ENCODE results near the gene PTPRD. TPM values are rescaled to one million over a fixed set of nuclear protein-coding genes. Genes with fewer than 3 reads are reported as not detected.

The PTPRD gene
- total RNA-seq, 1 experiment from 2014 or later: 32.5 TPM

- H2AFZ ChIP-seq (ENCODE audit: low read length): no peak overlapping the region
- no peak overlapping the region for H2BK12ac ChIP-seq (ENCODE audit: insufficient read length, low read depth, low read length)
- Mint-ChIP-seq H3K36me3 (ENCODE audit: insufficient read depth in 1 of 3, low read depth in 3 of 3) (no peaks in the 10 kb centered on the region; a peak in 1 of 7 replicates), H3K27me3 (ENCODE audit: low read depth) (no peaks in the 10 kb centered on the region), H3K4me3 (no peak overlapping the region), H3K27ac (no peak overlapping the region), H3K4me1 (peaks cover 18% of the 10 kb centered on the region in 2 experiments), H3K9me3 (no peaks in the 10 kb centered on the region)
- H3T11ph ChIP-seq (ENCODE audit: low read length): no peak overlapping the region
- H3K23ac ChIP-seq (ENCODE audit: insufficient read length, low read depth, low read length): no peak overlapping the region
- H3K27me3 ChIP-seq (ENCODE audit: insufficient read depth, low read length): no peaks in the 10 kb centered on the region
- no peak overlapping the region for H2BK20ac ChIP-seq (ENCODE audit: low read depth, low read length, poor library complexity, severe bottlenecking)
- H4K91ac ChIP-seq (ENCODE audit: insufficient read length, low read depth, low read length): no peak overlapping the region
- H3K4me2 ChIP-seq (ENCODE audit: insufficient read depth, insufficient read length, low read length): no peak overlapping the region
- H3K14ac ChIP-seq (ENCODE audit: insufficient read depth, low read length): no peak overlapping the region
- no peak overlapping the region for H3K18ac ChIP-seq (ENCODE audit: insufficient read length, low read depth, low read length)
- no peaks in the 10 kb centered on the region for H3K9me3 ChIP-seq (ENCODE audit: control insufficient read depth, low read depth, low read length)
- H2AK5ac ChIP-seq (ENCODE audit: insufficient read length, low read length): no peak overlapping the region
- no peaks in the 10 kb centered on the region for H4K20me1 ChIP-seq (ENCODE audit: control insufficient read depth, insufficient read depth, insufficient read length)
- no peak overlapping the region for H3K27ac ChIP-seq (ENCODE audit: insufficient read length, low read depth, low read length)
- no peak for TF ChIP-seq CTCF (conservative IDR thresholded peaks at IDR 0.05)
- no peak overlapping the region for H4K8ac ChIP-seq (replicated peaks; ENCODE audit: insufficient read length, low read depth, low read length)
- H3K4me1 ChIP-seq (ENCODE audit: insufficient read depth, low read length): no peaks in the 10 kb centered on the region; the same call in 1 of the 2 replicates
- H2BK5ac ChIP-seq (ENCODE audit: insufficient read length, low read length): no peak overlapping the region
- H3K4ac ChIP-seq (ENCODE audit: low read depth, low read length): no peak overlapping the region
- H3K56ac ChIP-seq (ENCODE audit: insufficient read length, low read depth, low read length): no peak overlapping the region
- no peak for DNase-seq
- H3K79me2 ChIP-seq (ENCODE audit: insufficient read depth, low read length): no peaks in the 10 kb centered on the region
- no peak overlapping the region for H2BK120ac ChIP-seq (ENCODE audit: low read depth, low read length, poor library complexity, severe bottlenecking)
- no peaks in the 10 kb centered on the region for H3K23me2 ChIP-seq (ENCODE audit: insufficient read length, low read depth, low read length, poor library complexity, severe bottlenecking)
- H4K5ac ChIP-seq (ENCODE audit: insufficient read length, low read depth, low read length): no peak overlapping the region
- H3K9ac ChIP-seq (ENCODE audit: extremely low read depth, insufficient read length, low read length): no peak overlapping the region
- no peaks in the 10 kb centered on the region for H3K79me1 ChIP-seq (ENCODE audit: insufficient read depth, low read depth, low read length, poor library complexity, severe bottlenecking)
- H2BK15ac ChIP-seq (ENCODE audit: low read depth, low read length): no peak overlapping the region
These were observed 2222.2 kb downstream of the PTPRD start for GRCh38 chr9:8390571-8390970.

All from H9 (cell line).